ENCODE results near the gene CBARP.

DNA sequence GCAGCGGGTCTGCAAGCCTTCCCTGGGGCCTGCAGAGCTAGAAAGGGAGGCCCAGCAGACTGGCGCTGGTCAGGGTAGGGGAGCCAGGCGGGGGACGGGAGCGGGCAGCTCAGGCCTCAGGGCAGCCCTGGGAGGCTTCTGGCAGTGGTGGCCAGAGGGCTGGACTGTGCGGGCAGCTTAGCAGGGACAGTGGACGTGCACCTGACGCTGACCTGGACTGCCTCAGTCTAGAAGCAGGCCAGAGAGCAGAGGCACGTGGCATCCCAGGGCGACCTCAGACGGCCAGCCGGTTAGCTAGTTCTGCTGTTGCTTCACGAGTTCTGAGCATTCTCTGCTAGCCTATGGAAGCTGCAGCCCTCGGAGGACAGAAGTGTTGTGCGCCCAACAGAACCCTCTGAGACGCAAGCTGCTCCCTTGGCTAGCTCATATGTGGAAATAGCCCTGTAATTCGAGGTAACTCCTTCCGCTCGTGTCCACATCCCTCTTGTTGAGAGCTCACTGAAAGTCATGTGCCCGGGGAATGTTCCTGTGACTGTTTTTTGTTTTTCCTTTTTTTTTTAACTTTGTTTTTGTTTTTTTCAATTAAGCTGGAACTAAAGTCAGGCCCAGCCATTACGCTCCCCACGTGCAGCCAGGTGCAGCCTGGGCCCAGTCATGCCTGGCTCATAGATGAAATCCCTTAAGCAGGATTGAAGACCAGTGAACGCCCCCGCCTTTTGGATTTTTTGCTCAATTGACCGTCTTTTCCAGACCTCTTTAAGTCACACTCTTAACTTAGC is 35.6 kb upstream of the CBARP start:
- TF ChIP-seq GATA3 (IDR thresholded peaks at IDR 0.05; ENCODE audit: low read depth, low read length): no peak
- no peak for TF ChIP-seq GATA2 (IDR thresholded peaks at IDR 0.05; ENCODE audit: low read depth, low read length)

Data from SH-SY5Y (cell line).